GM12873 (cell line): ENCODE data around the gene INPP4B.

Experiments used
- TF ChIP-seq, protein P1 (sequence below): IDR thresholded peaks from 2 replicates; pipeline ENCODE4 v1.5.1; 2012; ENCODE audit warnings: low read depth, mild to moderate bottlenecking, moderate library complexity, low read length, control low read depth; ENCODE audit not compliant: insufficient read depth; ENCODE audit errors: missing control alignments

INPP4B gene

GRCh38 chr4:142079959-142080358 is 766.1 kb downstream of the INPP4B start:
- TF ChIP-seq, protein P1, sequence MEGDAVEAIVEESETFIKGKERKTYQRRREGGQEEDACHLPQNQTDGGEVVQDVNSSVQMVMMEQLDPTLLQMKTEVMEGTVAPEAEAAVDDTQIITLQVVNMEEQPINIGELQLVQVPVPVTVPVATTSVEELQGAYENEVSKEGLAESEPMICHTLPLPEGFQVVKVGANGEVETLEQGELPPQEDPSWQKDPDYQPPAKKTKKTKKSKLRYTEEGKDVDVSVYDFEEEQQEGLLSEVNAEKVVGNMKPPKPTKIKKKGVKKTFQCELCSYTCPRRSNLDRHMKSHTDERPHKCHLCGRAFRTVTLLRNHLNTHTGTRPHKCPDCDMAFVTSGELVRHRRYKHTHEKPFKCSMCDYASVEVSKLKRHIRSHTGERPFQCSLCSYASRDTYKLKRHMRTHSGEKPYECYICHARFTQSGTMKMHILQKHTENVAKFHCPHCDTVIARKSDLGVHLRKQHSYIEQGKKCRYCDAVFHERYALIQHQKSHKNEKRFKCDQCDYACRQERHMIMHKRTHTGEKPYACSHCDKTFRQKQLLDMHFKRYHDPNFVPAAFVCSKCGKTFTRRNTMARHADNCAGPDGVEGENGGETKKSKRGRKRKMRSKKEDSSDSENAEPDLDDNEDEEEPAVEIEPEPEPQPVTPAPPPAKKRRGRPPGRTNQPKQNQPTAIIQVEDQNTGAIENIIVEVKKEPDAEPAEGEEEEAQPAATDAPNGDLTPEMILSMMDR = no peak

GRCh38 chr4:142077048-142077447 is 769.1 kb downstream of the INPP4B start:
- TF ChIP-seq, protein P1 = no peak

- TF ChIP-seq, protein P1 = no peak
These were observed 780.9 kb downstream of the INPP4B start for GRCh38 chr4:142065086-142065647.

DNA sequence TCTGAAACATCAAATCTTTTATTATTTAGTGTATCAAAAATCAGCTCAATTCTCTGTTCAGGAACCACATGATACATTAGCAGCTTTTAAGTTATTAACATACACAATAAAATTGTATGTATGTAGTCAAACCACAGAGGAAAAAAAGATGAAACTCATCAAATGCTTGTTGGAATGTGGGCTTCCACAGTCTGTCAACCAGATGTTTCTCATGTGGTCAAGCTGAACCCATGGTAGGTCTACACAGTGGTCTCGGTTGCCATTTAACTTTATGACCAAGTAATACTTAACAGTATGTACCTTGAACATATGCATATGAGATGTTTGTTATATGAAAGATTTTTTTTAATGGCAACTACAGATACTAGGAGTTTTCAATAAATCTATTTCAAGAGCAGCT is 781.9 kb downstream of the INPP4B start:
- TF ChIP-seq, protein P1 = no peak

DNA sequence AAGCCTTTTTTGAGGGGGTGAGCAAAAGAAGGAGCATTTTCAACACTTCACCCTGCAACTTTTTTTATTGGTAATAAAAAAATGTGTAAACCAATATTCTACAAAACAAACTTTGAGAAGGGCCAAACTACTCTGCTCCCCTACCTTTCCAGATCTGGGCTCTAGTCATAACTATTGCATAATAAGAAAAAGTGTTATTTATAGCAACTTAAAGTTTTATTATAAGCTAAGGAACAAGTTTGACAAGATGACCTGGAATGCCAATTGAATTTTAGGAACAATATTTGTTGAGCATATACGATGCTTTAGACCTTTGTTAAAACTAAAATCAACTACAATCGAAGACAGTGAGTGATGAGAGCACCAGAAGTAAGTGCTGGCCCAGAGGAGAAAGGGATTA is 800.1 kb downstream of the INPP4B start:
- TF ChIP-seq, protein P1 = no peak

GRCh38 chr4:142044271-142044670 is 801.8 kb downstream of the INPP4B start:
- TF ChIP-seq, protein P1 = no peak

DNA sequence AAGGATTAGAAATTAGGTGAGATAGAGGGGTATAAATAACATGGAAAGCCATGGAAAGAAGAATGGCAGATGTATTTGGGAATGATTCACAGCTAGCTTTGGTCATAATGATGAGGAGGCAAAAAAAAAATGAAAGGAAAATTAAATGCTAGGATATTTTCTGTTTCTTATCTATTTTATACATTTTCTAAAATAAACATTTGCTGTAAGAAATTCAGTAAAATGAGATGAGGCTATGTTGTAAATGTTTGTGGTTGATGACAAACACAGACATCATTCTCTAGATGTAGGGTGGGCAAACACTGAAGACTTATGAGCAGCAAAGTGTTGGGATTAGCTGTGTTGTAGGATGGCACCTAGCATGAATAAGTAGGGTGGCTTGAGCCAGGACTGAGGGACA is 802.6 kb downstream of the INPP4B start:
- TF ChIP-seq, protein P1 = no peak
